Endothelial cell of umbilical vein (primary cell): ENCODE data around the gene HOXB6. TPM values are rescaled to one million over a fixed set of nuclear protein-coding genes. Genes with fewer than 3 reads are reported as not detected.
A peak's percentile ranks its signal among the peaks of the same experiment; 100 is the strongest.

ENCODE experiments used
- BruUV-seq: library from RNA; stranded (reverse); fragments of 400-500 nt; replicated peaks from 2 replicates; lab custom pipeline; 2021; lab: Mats Ljungman, UMichigan
- CTCF ChIA-PET: fragments of 300-600, 350-600 bp; sonication (Branson Sonifier 250); formaldehyde crosslinking; loops from one replicate; lab custom pipeline; 2021; ENCODE audit warnings: antibody characterized with exemption, inconsistent platforms; lab: Charles Lee
- POLR2A ChIA-PET: fragments of 300-600, 350-600 bp; sonication (Branson Sonifier 250); formaldehyde crosslinking; loops from one replicate; lab custom pipeline; 2021; ENCODE audit warnings: antibody characterized with exemption, inconsistent platforms; lab: Charles Lee
- DNase-seq: peaks from one replicate; pipeline ENCODE4 v3.0.0-alpha.2; 2011; ENCODE audit warnings: low read depth, low spot score
- FAIRE-seq: peaks from 2 replicates; lab custom pipeline; 2011; peaks lifted over from hg19 to GRCh38; lab: Jason Lieb, UNC
- H2AFZ ChIP-seq: 2 replicates; pipeline ENCODE4 v1.6.0; 2012; ENCODE audit warnings: low read depth, low read length, control low read depth, inconsistent platforms
- H3K27ac ChIP-seq: 2 replicates; pipeline ENCODE4 v1.5.1; 2011; ENCODE audit warnings: low read depth, mild to moderate bottlenecking, control low read depth, low read length, moderate library complexity; ENCODE audit not compliant: insufficient read depth
- H3K27me3 ChIP-seq, 2 experiments: 2 replicates each; pipeline versions ENCODE4 v1.6.0 to v1.6.1; 2011; ENCODE audit warnings: low read length in 2 of 2, mixed read lengths in 1 of 2; ENCODE audit not compliant: control insufficient read depth in 2 of 2, insufficient read depth in 2 of 2
- H3K36me3 ChIP-seq, 2 experiments: 2 replicates in 1 of 2; 3 replicates in 1 of 2; pipeline ENCODE4 v1.5.1; 2011; ENCODE audit warnings: low read length in 2 of 2, mild to moderate bottlenecking in 1 of 2, moderate library complexity in 1 of 2; ENCODE audit not compliant: control insufficient read depth in 2 of 2, insufficient read depth in 2 of 2; ENCODE audit errors: extremely low read depth in 1 of 2
- H3K4me1 ChIP-seq: 3 replicates; pipeline ENCODE4 v1.5.1; 2011; ENCODE audit warnings: mild to moderate bottlenecking, low read length; ENCODE audit not compliant: control insufficient read depth, insufficient read depth; ENCODE audit errors: extremely low read depth
- H3K4me2 ChIP-seq: 2 replicates; pipeline ENCODE4 v1.6.1; 2011; ENCODE audit warnings: low read length, control low read depth, mixed read lengths; ENCODE audit not compliant: insufficient read depth
- H3K4me3 ChIP-seq, 3 experiments: fragments of 200-600 bp in 1 of 3; sonication (generic), shearing (Covaris generic) in 1 of 3; replicated peaks in 1 of 3; 2 replicates each; pipeline ENCODE4 v1.5.1; 2011 to 2016; ENCODE audit warnings: control low read depth in 3 of 3, low read length in 3 of 3, mild to moderate bottlenecking in 2 of 3, inconsistent platforms in 1 of 3, low read depth in 1 of 3, moderate library complexity in 1 of 3; ENCODE audit not compliant: insufficient read depth in 1 of 3
- H3K79me2 ChIP-seq: 2 replicates; pipeline ENCODE4 v1.6.0; 2012; ENCODE audit warnings: low read length, inconsistent platforms; ENCODE audit not compliant: control insufficient read depth, insufficient read depth
- H3K9ac ChIP-seq: replicated peaks from 2 replicates; pipeline ENCODE3; 2011; ENCODE audit warnings: low read length, control low read depth; ENCODE audit not compliant: insufficient read depth; ENCODE audit errors: extremely low read depth
- H3K9me1 ChIP-seq: replicated peaks from 3 replicates; pipeline ENCODE4 v1.6.0; 2011; ENCODE audit warnings: mild to moderate bottlenecking, low read length; ENCODE audit not compliant: control insufficient read depth, insufficient read depth; ENCODE audit errors: extremely low read depth
- H3K9me3 ChIP-seq: replicated peaks from 2 replicates; pipeline ENCODE4 v1.5.1; 2012; ENCODE audit warnings: low read length, inconsistent platforms; ENCODE audit not compliant: control insufficient read depth, insufficient read depth
- H4K20me1 ChIP-seq: replicated peaks from 2 replicates; pipeline ENCODE3; 2011; ENCODE audit warnings: mild to moderate bottlenecking, low read length; ENCODE audit not compliant: control insufficient read depth, insufficient read depth; ENCODE audit errors: extremely low read depth
- CTCF ChIP-seq, 2 donors: IDR thresholded peaks; 1 replicate in 1 of 2; 2 replicates in 1 of 2; pipeline ENCODE4 v1.5.1; 2011; ENCODE audit warnings: low read length in 2 of 2, mild to moderate bottlenecking in 2 of 2, moderate library complexity in 2 of 2, control low read depth in 1 of 2, inconsistent platforms in 1 of 2, low read depth in 1 of 2; ENCODE audit not compliant: insufficient read depth in 1 of 2; ENCODE audit errors: extremely low read depth in 1 of 2
- EZH2 ChIP-seq: IDR thresholded peaks from 2 replicates; pipeline ENCODE4 v1.6.1; 2012; ENCODE audit warnings: borderline replicate concordance, low read depth, mild to moderate bottlenecking, moderate library complexity, low read length, inconsistent platforms; ENCODE audit not compliant: severe bottlenecking
- FOS ChIP-seq: IDR thresholded peaks from 2 replicates; pipeline ENCODE4 v1.6.1; 2011; ENCODE audit warnings: mild to moderate bottlenecking, low read length, moderate library complexity, borderline replicate concordance; ENCODE audit not compliant: insufficient read depth
- GATA2 ChIP-seq: IDR thresholded peaks from 2 replicates; pipeline ENCODE4 v1.7.0; 2011; ENCODE audit warnings: low read depth, mild to moderate bottlenecking, moderate library complexity, mixed read lengths, low read length; ENCODE audit not compliant: insufficient read length, insufficient read depth
- JUN ChIP-seq: IDR thresholded peaks from 2 replicates; pipeline ENCODE4 v1.6.1; 2011; ENCODE audit warnings: borderline replicate concordance, low read depth; ENCODE audit not compliant: insufficient read length, insufficient read depth
- MAX ChIP-seq: IDR thresholded peaks from 2 replicates; pipeline ENCODE4 v1.6.1; 2011; ENCODE audit not compliant: insufficient read depth, insufficient read length
- MYC ChIP-seq: IDR thresholded peaks from one replicate; pipeline ENCODE4 v1.6.1; 2011; ENCODE audit warnings: mild to moderate bottlenecking, low read depth, low read length
- POLR2A ChIP-seq: IDR thresholded peaks from 2 replicates; pipeline ENCODE4 v1.6.1; 2012; ENCODE audit warnings: low read depth, mild to moderate bottlenecking, control low read depth, low read length
- POLR2AphosphoS5 ChIP-seq: IDR thresholded peaks from 2 replicates; pipeline ENCODE4 v1.6.1; 2012; ENCODE audit warnings: low read depth, mild to moderate bottlenecking, control low read depth, low read length, moderate library complexity; ENCODE audit not compliant: insufficient read depth
- dilution Hi-C: fragments of 300-500 bp; cut with MboI; formaldehyde crosslinking; loops from one replicate; pipeline ENCODE4 v1.15.0; 2019; ENCODE audit warnings: low sequenced_read_pairs; ENCODE audit not compliant: extremely low pct_ligation_motif_present
- intact Hi-C: fragments of 100-400 bp; cut with micrococcal nuclease; formaldehyde crosslinking; loops from one replicate; pipeline ENCODE4 v1.10.0; 2022
- polyA plus RNA-seq, 4 experiments: library from polyadenylated mRNA; depleted of rRNA in 3 of 4; stranded (reverse) in 3 of 4; unstranded in 1 of 4; fragments of >200 nt; gene quantifications; 2 replicates each; pipeline versions ENCODE4 v1.2.1 to v1.2.3, GENCODE V29; 2011 to 2012; ENCODE audit warnings: missing spikeins in 1 of 4
- total RNA-seq: library from RNA; stranded (reverse); gene quantifications from 2 replicates; pipeline ENCODE4 v1.2.3, GENCODE V29; 2021

HOXB6 gene
- total and polyA plus RNA-seq, 2 donors (not counting 3 experiments of a cell fraction or from before 2014, with no cell fraction given): 8.8 to 24.0 TPM

- POLR2A ChIA-PET: interaction anchor here (0.7 kb wide), 1 partner anchor 1442 kb away, joined by 4 read pairs; no protein-coding TSS in a partner anchor
- Histone ChIP-seq H3K9ac (no peak overlapping the region), H3K79me2 (no peaks in the 10 kb centered on the region)
Measured at GRCh38 chr17:48647103-48647962, 42.5 kb upstream of the HOXB6 start.

More at GRCh38 chr17:48647103-48647962, 42.5 kb upstream of the HOXB6 start:
- no peak for FAIRE-seq
- H3K4me3 ChIP-seq: peak overlapping the region; percentile 17 to 50 (median 25)
- no peak for DNase-seq
- H2AFZ ChIP-seq: peak overlapping the region; percentile 57
- peaks cover 54 to 61% of the 10 kb centered on the region in 2 experiments for H3K27me3 ChIP-seq
- no peaks in the 10 kb centered on the region for H4K20me1 ChIP-seq
- dilution Hi-C loops: no loop called here
- no peaks in the 10 kb centered on the region for H3K9me3 ChIP-seq
- H3K36me3 ChIP-seq: no peaks in the 10 kb centered on the region
- H3K4me1 ChIP-seq: no peaks in the 10 kb centered on the region
- TF ChIP-seq FOS: no peak
- TF ChIP-seq GATA2: no peak
- no peak for TF ChIP-seq MAX
- TF ChIP-seq JUN: no peak
- no peak for TF ChIP-seq POLR2A
- no peak for TF ChIP-seq MYC
- no peak for TF ChIP-seq POLR2AphosphoS5
- no peak for TF ChIP-seq EZH2
- TF ChIP-seq CTCF (IDR thresholded peaks at IDR 0.05; ENCODE audit: extremely low read depth in 1 of 2, insufficient read depth in 1 of 2, low read depth in 1 of 2, low read length in 2 of 2): no peak
- no TSS peak for BruUV-seq
- H3K4me2 ChIP-seq: peak overlapping the region; percentile 83
- no peaks in the 10 kb centered on the region for H3K9me1 ChIP-seq
- CTCF ChIA-PET: interaction anchor here (4.5 kb wide), 1 partner anchor 11 kb away, joined by 23 read pairs; no protein-coding TSS in a partner anchor
- intact Hi-C loops: no loop called here
- no peak overlapping the region for H3K27ac ChIP-seq
